ENCODE measurements around the gene COA8.

- TF ChIP-seq CTCF (IDR thresholded peaks at IDR 0.05; ENCODE audit: insufficient read depth, low read length) (no peak), POLR2AphosphoS5 (IDR thresholded peaks at IDR 0.05; ENCODE audit: low read depth) (no peak), SPI1 (IDR thresholded peaks at IDR 0.05; ENCODE audit: borderline replicate concordance, low read depth) (no peak), REST (IDR thresholded peaks at IDR 0.05; ENCODE audit: insufficient replicate concordance, low read depth) (no peak), GABPA (IDR thresholded peaks at IDR 0.05; ENCODE audit: low read depth) (no peak)
These were observed 42.5 kb upstream of the COA8 start for GRCh38 chr14:103520269-103520656.
